Type B pancreatic cell (in vitro differentiated cells): ENCODE data around the gene PAPOLB. TPM values are rescaled to one million over a fixed set of nuclear protein-coding genes. Genes with fewer than 3 reads are reported as not detected.

Experiments used
- DNase-seq: peaks from one replicate; pipeline ENCODE4 v3.0.0; 2021; ENCODE audit warnings: mixed read lengths; ENCODE audit not compliant: unreplicated experiment; ENCODE audit errors: extremely low spot score
- H3K27ac Mint-ChIP-seq: 2 replicates; pipeline ENCODE4 v1.8.0; 2021; ENCODE audit warnings: mild to moderate bottlenecking, mixed read lengths
- H3K27me3 Mint-ChIP-seq: 2 replicates; pipeline ENCODE4 v1.8.0; 2021; ENCODE audit warnings: mixed read lengths
- H3K36me3 Mint-ChIP-seq: 2 replicates; pipeline ENCODE4 v1.8.0; 2021; ENCODE audit warnings: mixed read lengths
- H3K4me1 Mint-ChIP-seq: one replicate; pipeline ENCODE4 v1.8.0; 2021; ENCODE audit warnings: mixed read lengths; ENCODE audit not compliant: unreplicated experiment
- H3K4me3 Mint-ChIP-seq: 2 replicates; pipeline ENCODE4 v1.8.0; 2021; ENCODE audit warnings: mild to moderate bottlenecking, mixed read lengths
- H3K9me3 Mint-ChIP-seq: 2 replicates; pipeline ENCODE4 v1.8.0; 2021; ENCODE audit warnings: mixed read lengths
- CTCF ChIP-seq: fragments of 200-600 bp; sonication (generic); conservative IDR thresholded peaks from 2 replicates; pipeline ENCODE4 v1.5.0; 2021; ENCODE audit warnings: antibody characterized with exemption, mild to moderate bottlenecking
- total RNA-seq: library from RNA; stranded (reverse); gene quantifications from 2 replicates; pipeline ENCODE4 v1.2.1, GENCODE V29; 2021; ENCODE audit warnings: low replicate concordance

The PAPOLB gene
- total RNA-seq, 1 donor from 2014 or later, result 0.56 TPM

GRCh38 chr7:4816419-4817080, 45.3 kb downstream of the PAPOLB start:
- Mint-ChIP-seq H3K27me3 (peaks cover 10% of the 10 kb centered on the region), H3K4me1 (peaks cover 8% of the 10 kb centered on the region), H3K36me3 (peaks cover 10% of the 10 kb centered on the region), H3K9me3 (no peaks in the 10 kb centered on the region), H3K4me3 (no peak overlapping the region), H3K27ac (no peak overlapping the region)
- TF ChIP-seq CTCF, result no peak
- DNase-seq, result no peak

- no peak overlapping the region for H3K27ac Mint-ChIP-seq
- peaks cover 8% of the 10 kb centered on the region for H3K4me1 Mint-ChIP-seq
- peaks cover 10% of the 10 kb centered on the region for H3K27me3 Mint-ChIP-seq
- H3K36me3 Mint-ChIP-seq, result peaks cover 10% of the 10 kb centered on the region
- no peak overlapping the region for H3K4me3 Mint-ChIP-seq
- H3K9me3 Mint-ChIP-seq, result no peaks in the 10 kb centered on the region
- no peak for DNase-seq
- no peak for TF ChIP-seq CTCF
Measured at GRCh38 chr7:4815609-4816418, 46.0 kb downstream of the PAPOLB start.

GRCh38 chr7:4815121-4815520, 46.7 kb downstream of the PAPOLB start:
- Mint-ChIP-seq H3K4me3 (no peak overlapping the region), H3K36me3 (peaks cover 10% of the 10 kb centered on the region), H3K27me3 (peaks cover 10% of the 10 kb centered on the region), H3K9me3 (no peaks in the 10 kb centered on the region), H3K4me1 (peaks cover 8% of the 10 kb centered on the region), H3K27ac (no peak overlapping the region)
- TF ChIP-seq CTCF, result no peak
- no peak for DNase-seq

GRCh38 chr7:4814433-4814832, 47.4 kb downstream of the PAPOLB start:
- H3K9me3 Mint-ChIP-seq, result no peaks in the 10 kb centered on the region
- peaks cover 10% of the 10 kb centered on the region for H3K36me3 Mint-ChIP-seq
- H3K27me3 Mint-ChIP-seq, result peaks cover 10% of the 10 kb centered on the region
- no peak overlapping the region for H3K4me3 Mint-ChIP-seq
- no peak overlapping the region for H3K27ac Mint-ChIP-seq
- TF ChIP-seq CTCF, result no peak
- peaks cover 4% of the 10 kb centered on the region for H3K4me1 Mint-ChIP-seq
- no peak for DNase-seq

- H3K4me1 Mint-ChIP-seq, result peaks cover 3% of the 10 kb centered on the region
- DNase-seq, result no peak
- H3K9me3 Mint-ChIP-seq, result no peaks in the 10 kb centered on the region
- peaks cover 10% of the 10 kb centered on the region for H3K36me3 Mint-ChIP-seq
- H3K27ac Mint-ChIP-seq, result no peak overlapping the region
- no peak for TF ChIP-seq CTCF
- peaks cover 22% of the 10 kb centered on the region for H3K27me3 Mint-ChIP-seq
- H3K4me3 Mint-ChIP-seq, result no peak overlapping the region
Measured at GRCh38 chr7:4809666-4810065, 52.2 kb downstream of the PAPOLB start.
